Lower lobe of right lung (tissue), 2 donors: Measurements from ENCODE around the gene PCED1A. TPM values are rescaled to one million over a fixed set of nuclear protein-coding genes. Genes with fewer than 3 reads are reported as not detected.
A peak's percentile ranks its signal among the peaks of the same experiment; 100 is the strongest.

ENCODE experiments used
- ATAC-seq, 2 donors: fragments of 200-7000 bp; cut with Tn5 transposase; one replicate each; pipeline ENCODE4 v1.9.1; 2020 to 2022; ENCODE audit warnings: mild to moderate bottlenecking in 2 of 2, moderate library complexity in 2 of 2
- DNase-seq: peaks from one replicate; pipeline ENCODE4 v3.0.0-alpha.2; 2020
- H3K27ac ChIP-seq: fragments of 200-600 bp; one replicate; pipeline ENCODE4 v1.8.0; 2022
- H3K27me3 ChIP-seq: fragments of 200-600 bp; one replicate; pipeline ENCODE4 v1.8.0; 2022; ENCODE audit warnings: low read depth
- H3K36me3 ChIP-seq: fragments of 200-600 bp; one replicate; pipeline ENCODE4 v1.8.0; 2022; ENCODE audit warnings: mild to moderate bottlenecking
- H3K4me1 ChIP-seq: fragments of 200-600 bp; one replicate; pipeline ENCODE4 v1.8.0; 2022
- H3K4me3 ChIP-seq: fragments of 200-600 bp; one replicate; pipeline ENCODE4 v1.8.0; 2022; ENCODE audit warnings: mild to moderate bottlenecking
- H3K9me3 ChIP-seq: fragments of 200-600 bp; one replicate; pipeline ENCODE4 v1.8.0; 2022
- CTCF ChIP-seq: fragments of 200-600 bp; IDR thresholded peaks from one replicate; pipeline ENCODE4 v1.8.0; 2022; ENCODE audit warnings: antibody characterized with exemption, mild to moderate bottlenecking
- intact Hi-C: fragments of 100-400 bp; cut with DNase I; formaldehyde crosslinking; loops from one replicate; pipeline ENCODE4 v1.11.0; 2022
- total RNA-seq: library from RNA; stranded (reverse); fragmentation: NEBNext Ultra II Directional; extraction: Animal tissue kit (Norgen Biotek cat#: 25700); gene quantifications from one replicate; pipeline ENCODE4 v1.2.1, GENCODE V29; 2021
- donor health status: DM: no; HTN: yes; CAD: no; lungs with severe emphysema.

The PCED1A gene
- total RNA-seq, 1 donor from 2014 or later, result 43.5 TPM

- Histone ChIP-seq H3K4me1 (no peaks in the 10 kb centered on the region), H3K27ac (no peak overlapping the region), H3K27me3 (no peaks in the 10 kb centered on the region), H3K36me3 (peaks cover 5% of the 10 kb centered on the region), H3K4me3 (no peak overlapping the region), H3K9me3 (no peaks in the 10 kb centered on the region)
- DNase-seq (no peak), ATAC-seq (no peak)
- TF ChIP-seq CTCF, result no peak
- intact Hi-C loops, result no loop called here
These were observed 9.1 kb upstream of the PCED1A start for GRCh38 chr20:2849529-2849928.

GRCh38 chr20:2847802-2848201, 7.3 kb upstream of the PCED1A start:
- no peak for ATAC-seq
- Histone ChIP-seq H3K27me3 (no peaks in the 10 kb centered on the region), H3K36me3 (peaks cover 5% of the 10 kb centered on the region), H3K9me3 (no peaks in the 10 kb centered on the region), H3K4me3 (no peak overlapping the region), H3K4me1 (no peaks in the 10 kb centered on the region), H3K27ac (no peak overlapping the region)
- TF ChIP-seq CTCF, result no peak
- DNase-seq, result no peak
- intact Hi-C loops, result no loop called here

- intact Hi-C loops, result no loop called here
- TF ChIP-seq CTCF, result no peak
- no peak overlapping the region for H3K27ac ChIP-seq
- ATAC-seq (no peak), DNase-seq (no peak)
- H3K4me3 ChIP-seq, result no peak overlapping the region
- peaks cover 5% of the 10 kb centered on the region for H3K36me3 ChIP-seq
- H3K4me1 ChIP-seq, result peaks cover 5% of the 10 kb centered on the region
- no peaks in the 10 kb centered on the region for H3K27me3 ChIP-seq
- no peaks in the 10 kb centered on the region for H3K9me3 ChIP-seq
These were observed 6.2 kb upstream of the PCED1A start for GRCh38 chr20:2846698-2847097.

- DNase-seq, result no peak
- Histone ChIP-seq H3K4me3 (no peak overlapping the region), H3K27me3 (no peaks in the 10 kb centered on the region), H3K9me3 (no peaks in the 10 kb centered on the region), H3K36me3 (peaks cover 5% of the 10 kb centered on the region), H3K27ac (no peak overlapping the region), H3K4me1 (peaks cover 11% of the 10 kb centered on the region)
- no peak for TF ChIP-seq CTCF
- ATAC-seq, result no peak
- intact Hi-C loops, result no loop called here
These were observed 5.2 kb upstream of the PCED1A start for GRCh38 chr20:2845607-2846006.

GRCh38 chr20:2840967-2841531, 594 bp upstream of the PCED1A start:
- intact Hi-C loops, result no loop called here
- Histone ChIP-seq H3K9me3 (no peaks in the 10 kb centered on the region), H3K4me1 (peaks cover 20% of the 10 kb centered on the region), H3K27me3 (no peaks in the 10 kb centered on the region), H3K27ac (peak overlapping the region; percentile 96), H3K36me3 (peaks cover 11% of the 10 kb centered on the region), H3K4me3 (peak overlapping the region; percentile 98)
- DNase-seq, result peak; percentile 74
- peak; percentile 69 to 76 for ATAC-seq
- TF ChIP-seq CTCF, result no peak

- no peak for ATAC-seq
- DNase-seq, result no peak
- no peak for TF ChIP-seq CTCF
- intact Hi-C loops, result no loop called here
- H3K27me3 ChIP-seq, result no peaks in the 10 kb centered on the region
- peaks cover 16% of the 10 kb centered on the region for H3K36me3 ChIP-seq
- peak overlapping the region; percentile 98 for H3K4me3 ChIP-seq
- no peaks in the 10 kb centered on the region for H3K9me3 ChIP-seq
- H3K27ac ChIP-seq, result peak overlapping the region; percentile 96
- peaks cover 20% of the 10 kb centered on the region for H3K4me1 ChIP-seq
These were observed 720 bp downstream of the PCED1A start for GRCh38 chr20:2839732-2840137.
